ENCODE data around the gene PACRG. TPM values are rescaled to one million over a fixed set of nuclear protein-coding genes. Genes with fewer than 3 reads are reported as not detected.

PACRG gene
- total and polyA plus RNA-seq, 10 of the 15 experiments (the other 5 are each of a cell fraction or from before 2014, with no cell fraction given), result not detected

- WGBS (ENCODE audit: insufficient coverage, insufficient replicate concordance, low lambda C conversion rate, missing lambda C conversion rate), result 0% methylated on average over 2 of the region's 2 CpGs
- H3K4me2 ChIP-seq (ENCODE audit: control insufficient read depth, insufficient read depth), result no peak overlapping the region
- DNase-seq (ENCODE audit: low read depth, low spot score), result no peak
- no peaks in the 10 kb centered on the region for H3K4me1 ChIP-seq (ENCODE audit: control insufficient read depth, insufficient read depth, low read length)
- TF ChIP-seq KLF5 (IDR thresholded peaks at IDR 0.05; ENCODE audit: partially characterized antibody) (no peak), ETV6 (conservative IDR thresholded peaks at IDR 0.05 in 1 of 2, IDR thresholded peaks at IDR 0.05 in 1 of 2; ENCODE audit: borderline replicate concordance in 1 of 2, low read depth in 1 of 2) (no peak), CEBPB (IDR thresholded peaks at IDR 0.05; ENCODE audit: borderline replicate concordance in 1 of 2, low read depth in 2 of 2, low read length in 2 of 2) (no peak)
- no peak overlapping the region for H3K27ac ChIP-seq (ENCODE audit: control insufficient read depth, insufficient read depth)
- H4K20me1 ChIP-seq (ENCODE audit: control insufficient read depth, insufficient read depth), result no peaks in the 10 kb centered on the region
- no peak for ATAC-seq
- intact Hi-C loops (cut with micrococcal nuclease; ENCODE audit: unreplicated experiment), result no loop called here
- ChIA-PET SMC1A (ENCODE audit: uncharacterized antibody, unreplicated experiment) (no interaction called here), CTCF (no interaction called here), POLR2A (no interaction called here), RAD21 (ENCODE audit: unreplicated experiment) (no interaction called here)
- H3K9ac ChIP-seq (ENCODE audit: control insufficient read depth, insufficient read depth, low read length), result no peak overlapping the region
- H3K9me3 ChIP-seq (replicated peaks; ENCODE audit: control insufficient read depth, insufficient read depth, low read length), result no peaks in the 10 kb centered on the region
- BruUV-seq (replicated peaks), result no TSS peak
- in situ Hi-C loops (cut with MboI), result no loop called here
- H3K79me2 ChIP-seq (ENCODE audit: control insufficient read depth, insufficient read depth, low read length), result no peaks in the 10 kb centered on the region
- no peaks in the 10 kb centered on the region for H3K36me3 ChIP-seq (ENCODE audit: control insufficient read depth in 2 of 2, insufficient read depth in 2 of 2, low read length in 1 of 2)
- FAIRE-seq, result no peak
- H3K4me3 ChIP-seq, result no peak overlapping the region
- no peak overlapping the region for H2AFZ ChIP-seq (ENCODE audit: control insufficient read depth, low read depth, low read length)
- H3K27me3 ChIP-seq (replicated peaks in 1 of 2; ENCODE audit: control insufficient read depth in 2 of 2, insufficient read depth in 2 of 2, low read length in 1 of 2), result no peaks in the 10 kb centered on the region
Measured at GRCh38 chr6:163038317-163038716, 310.5 kb downstream of the PACRG start.

- ATAC-seq (no peak), DNase-seq (ENCODE audit: low read depth, low spot score) (no peak), FAIRE-seq (no peak)
- ChIA-PET RAD21 (ENCODE audit: unreplicated experiment) (no interaction called here), CTCF (no interaction called here), SMC1A (ENCODE audit: uncharacterized antibody, unreplicated experiment) (no interaction called here), POLR2A (no interaction called here)
- H3K27ac ChIP-seq (ENCODE audit: control insufficient read depth, insufficient read depth), result no peak overlapping the region
- H2AFZ ChIP-seq (ENCODE audit: control insufficient read depth, low read depth, low read length), result no peak overlapping the region
- intact Hi-C loops (cut with micrococcal nuclease; ENCODE audit: unreplicated experiment) (no loop called here), in situ Hi-C loops (cut with MboI) (no loop called here)
- TF ChIP-seq MEF2A (IDR thresholded peaks at IDR 0.05; ENCODE audit: insufficient read depth, low read depth, low read length) (no peak), RCOR1 (conservative IDR thresholded peaks at IDR 0.05; ENCODE audit: low read depth, low read length) (no peak)
- no TSS peak for BruUV-seq (replicated peaks)
- WGBS (ENCODE audit: insufficient coverage, insufficient replicate concordance, low lambda C conversion rate, missing lambda C conversion rate), result 40% methylated on average over 5 of the region's 5 CpGs
- no peak overlapping the region for H3K4me2 ChIP-seq (ENCODE audit: control insufficient read depth, insufficient read depth)
- H4K20me1 ChIP-seq (ENCODE audit: control insufficient read depth, insufficient read depth), result no peaks in the 10 kb centered on the region
- no peak overlapping the region for H3K4me3 ChIP-seq
- H3K36me3 ChIP-seq (ENCODE audit: control insufficient read depth in 2 of 2, insufficient read depth in 2 of 2, low read length in 1 of 2), result no peaks in the 10 kb centered on the region
- H3K79me2 ChIP-seq (ENCODE audit: control insufficient read depth, insufficient read depth, low read length), result no peaks in the 10 kb centered on the region
- H3K27me3 ChIP-seq (replicated peaks in 1 of 2; ENCODE audit: control insufficient read depth in 2 of 2, insufficient read depth in 2 of 2, low read length in 1 of 2), result no peaks in the 10 kb centered on the region
- no peaks in the 10 kb centered on the region for H3K9me3 ChIP-seq (replicated peaks; ENCODE audit: control insufficient read depth, insufficient read depth, low read length)
- H3K9ac ChIP-seq (ENCODE audit: control insufficient read depth, insufficient read depth, low read length), result no peak overlapping the region
- H3K4me1 ChIP-seq (ENCODE audit: control insufficient read depth, insufficient read depth, low read length), result no peaks in the 10 kb centered on the region
Measured at GRCh38 chr6:163048345-163048744, 320.6 kb downstream of the PACRG start.
